Fibroblast of villous mesenchyme (primary cell): ENCODE measurements around the gene LRRC3B. TPM values are rescaled to one million over a fixed set of nuclear protein-coding genes. Genes with fewer than 3 reads are reported as not detected.

Source experiments
- DNase-seq: peaks from one replicate; pipeline ENCODE4 v3.0.0-alpha.2; 2010; ENCODE audit warnings: low read depth
- H3K4me3 ChIP-seq: 2 replicates; pipeline ENCODE4 v1.5.1; 2011; ENCODE audit warnings: low read depth, mild to moderate bottlenecking, low read length
- CTCF ChIP-seq: IDR thresholded peaks from 2 replicates; pipeline ENCODE4 v1.5.1; 2012; ENCODE audit warnings: low read depth, mild to moderate bottlenecking, low read length; ENCODE audit not compliant: insufficient read depth
- total RNA-seq: library from RNA; depleted of rRNA; stranded (reverse); fragments of >200 nt; gene quantifications from 2 replicates; pipeline ENCODE4 v1.2.3, GENCODE V29; 2012

The LRRC3B gene
- total RNA-seq, 1 donor: not detected

GRCh38 chr3:26621906-26622620 lies 509 bp upstream of the LRRC3B start:
- TF ChIP-seq CTCF: no peak
- DNase-seq: no peak
- H3K4me3 ChIP-seq: no peak overlapping the region

GRCh38 chr3:26623419-26624208 lies 1.0 kb downstream of the LRRC3B start:
- DNase-seq: no peak
- TF ChIP-seq CTCF: no peak
- H3K4me3 ChIP-seq: no peak overlapping the region

GRCh38 chr3:26624209-26624765 lies 1.7 kb downstream of the LRRC3B start:
- no peak for DNase-seq
- TF ChIP-seq CTCF: no peak

GRCh38 chr3:26625187-26625586 lies 2.6 kb downstream of the LRRC3B start:
- DNase-seq: no peak
- TF ChIP-seq CTCF: no peak
- no peak overlapping the region for H3K4me3 ChIP-seq

More at GRCh38 chr3:26624209-26624765, 1.7 kb downstream of the LRRC3B start:
- no peak overlapping the region for H3K4me3 ChIP-seq

- no peak for DNase-seq
- H3K4me3 ChIP-seq: no peak overlapping the region
- no peak for TF ChIP-seq CTCF
These were observed 4.5 kb downstream of the LRRC3B start for GRCh38 chr3:26627080-26627479.

- no peak for TF ChIP-seq CTCF
- H3K4me3 ChIP-seq: no peak overlapping the region
- DNase-seq: no peak
These were observed 6.3 kb downstream of the LRRC3B start for GRCh38 chr3:26628915-26629314.
